ENCODE measurements around the gene SH2D1B.

The SH2D1B gene

GRCh38 chr1:162397943-162398560 lies 13.9 kb downstream of the SH2D1B start:
- DNase-seq: no peak

- no peak for DNase-seq
Observed at GRCh38 chr1:162397039-162397448, 14.9 kb downstream of the SH2D1B start.

GRCh38 chr1:162396201-162396906 lies 15.6 kb downstream of the SH2D1B start:
- no peak for DNase-seq

GRCh38 chr1:162391790-162392563 lies 20.0 kb downstream of the SH2D1B start:
- DNase-seq: no peak

- DNase-seq: no peak
Observed at GRCh38 chr1:162390396-162391185, 21.3 kb downstream of the SH2D1B start.

GRCh38 chr1:162389971-162390370 lies 22.0 kb downstream of the SH2D1B start:
- no peak for DNase-seq

GRCh38 chr1:162389021-162389818 lies 22.7 kb downstream of the SH2D1B start:
- no peak for DNase-seq

- no peak for DNase-seq
Observed at GRCh38 chr1:162388615-162389014, 23.3 kb downstream of the SH2D1B start.

GRCh38 chr1:162388083-162388594 lies 23.8 kb downstream of the SH2D1B start:
- no peak for DNase-seq

GRCh38 chr1:162387226-162388082 lies 24.5 kb downstream of the SH2D1B start:
- DNase-seq: no peak

GRCh38 chr1:162386292-162387225 lies 25.4 kb downstream of the SH2D1B start:
- no peak for DNase-seq

- DNase-seq: no peak
Observed at GRCh38 chr1:162385702-162386101, 26.2 kb downstream of the SH2D1B start.

- DNase-seq: no peak
Observed at GRCh38 chr1:162385280-162385623, 26.7 kb downstream of the SH2D1B start.

GRCh38 chr1:162384601-162385279 lies 27.2 kb downstream of the SH2D1B start:
- no peak for DNase-seq

GRCh38 chr1:162384116-162384515 lies 27.8 kb downstream of the SH2D1B start:
- no peak for DNase-seq

- no peak for DNase-seq
Observed at GRCh38 chr1:162383516-162383915, 28.4 kb downstream of the SH2D1B start.

- no peak for DNase-seq
Observed at GRCh38 chr1:162383091-162383490, 28.8 kb downstream of the SH2D1B start.

GRCh38 chr1:162381941-162382750 lies 29.8 kb downstream of the SH2D1B start:
- no peak for DNase-seq
